Stomach (tissue), 4 donors: ENCODE measurements around the gene CD59.

Experiments used
- EP300 ChIP-seq: sonication (generic); formaldehyde crosslinking; IDR thresholded peaks from one replicate; pipeline ENCODE4 v1.6.1; 2017; ENCODE audit warnings: antibody characterized with exemption
- POLR2A ChIP-seq, 4 donors: fragments of 450-650 bp; IDR thresholded peaks; one replicate each; pipeline ENCODE4 v1.6.1; 2016; ENCODE audit warnings: antibody characterized with exemption in 4 of 4, control low read depth in 2 of 4, mild to moderate bottlenecking in 1 of 4, moderate library complexity in 1 of 4
- POLR2AphosphoS5 ChIP-seq, 3 donors: sonication (generic); formaldehyde crosslinking; IDR thresholded peaks; one replicate each; pipeline ENCODE4 v1.6.1; 2016; ENCODE audit warnings: antibody characterized with exemption in 3 of 3
- TF ChIP-seq, protein P1 (sequence below), 7 experiments: fragments of 450-650 bp in 4 of 7; fragments of 200-600 bp in 3 of 7; sonication (generic) in 3 of 7; IDR thresholded peaks; one replicate each; pipeline ENCODE4 v1.5.1; 2016 to 2019; ENCODE audit warnings: antibody characterized with exemption in 7 of 7, control low read depth in 2 of 7, mild to moderate bottlenecking in 1 of 7

DNA sequence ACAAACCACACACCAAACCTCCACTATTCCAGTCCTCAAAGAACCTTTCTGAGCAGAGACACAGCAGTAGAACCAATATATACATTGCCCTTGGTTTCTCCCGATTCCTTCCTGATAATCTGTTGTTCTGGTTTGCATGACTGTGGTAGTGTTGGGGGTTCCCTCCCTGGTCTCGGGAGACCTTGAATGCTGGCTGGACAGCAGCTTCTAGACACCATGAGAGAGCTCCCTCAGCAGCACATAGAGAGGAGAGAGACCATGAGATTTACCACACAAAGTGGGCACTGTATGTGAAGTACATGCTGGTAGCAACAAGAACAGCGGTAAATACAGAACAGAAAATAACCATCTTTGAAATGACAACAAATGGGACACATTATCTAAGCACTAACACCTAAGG, 38.2 kb downstream of the CD59 start:
- TF ChIP-seq POLR2A (IDR thresholded peaks at IDR 0.05) = no peak
- TF ChIP-seq EP300 = no peak
- TF ChIP-seq, protein P1, sequence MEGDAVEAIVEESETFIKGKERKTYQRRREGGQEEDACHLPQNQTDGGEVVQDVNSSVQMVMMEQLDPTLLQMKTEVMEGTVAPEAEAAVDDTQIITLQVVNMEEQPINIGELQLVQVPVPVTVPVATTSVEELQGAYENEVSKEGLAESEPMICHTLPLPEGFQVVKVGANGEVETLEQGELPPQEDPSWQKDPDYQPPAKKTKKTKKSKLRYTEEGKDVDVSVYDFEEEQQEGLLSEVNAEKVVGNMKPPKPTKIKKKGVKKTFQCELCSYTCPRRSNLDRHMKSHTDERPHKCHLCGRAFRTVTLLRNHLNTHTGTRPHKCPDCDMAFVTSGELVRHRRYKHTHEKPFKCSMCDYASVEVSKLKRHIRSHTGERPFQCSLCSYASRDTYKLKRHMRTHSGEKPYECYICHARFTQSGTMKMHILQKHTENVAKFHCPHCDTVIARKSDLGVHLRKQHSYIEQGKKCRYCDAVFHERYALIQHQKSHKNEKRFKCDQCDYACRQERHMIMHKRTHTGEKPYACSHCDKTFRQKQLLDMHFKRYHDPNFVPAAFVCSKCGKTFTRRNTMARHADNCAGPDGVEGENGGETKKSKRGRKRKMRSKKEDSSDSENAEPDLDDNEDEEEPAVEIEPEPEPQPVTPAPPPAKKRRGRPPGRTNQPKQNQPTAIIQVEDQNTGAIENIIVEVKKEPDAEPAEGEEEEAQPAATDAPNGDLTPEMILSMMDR (IDR thresholded peaks at IDR 0.05) = no peak
- no peak for TF ChIP-seq POLR2AphosphoS5 (IDR thresholded peaks at IDR 0.05)
